Gastrocnemius medialis (tissue), 4 donors: ENCODE results near the gene SLC15A2.

ENCODE experiments used
- CTCF ChIP-seq, 5 experiments: fragments of 450-650 bp in 3 of 5; fragments of 200-600 bp in 2 of 5; sonication (generic) in 2 of 5; IDR thresholded peaks in 4 of 5; conservative IDR thresholded peaks in 1 of 5; 1 replicate in 4 of 5; 2 replicates in 1 of 5; pipeline ENCODE4 v1.5.1; 2016 to 2019; ENCODE audit warnings: antibody characterized with exemption in 5 of 5, mild to moderate bottlenecking in 3 of 5, moderate library complexity in 3 of 5
- POLR2A ChIP-seq, 2 donors: fragments of 450-650 bp; IDR thresholded peaks; one replicate each; pipeline ENCODE4 v1.6.1; 2017; ENCODE audit warnings: antibody characterized with exemption in 2 of 2, mild to moderate bottlenecking in 2 of 2, moderate library complexity in 2 of 2

GRCh38 chr3:121958801-121959200, 64.6 kb downstream of the SLC15A2 start:
- TF ChIP-seq POLR2A (IDR thresholded peaks at IDR 0.05) (no peak), CTCF (IDR thresholded peaks at IDR 0.05 in 4 of 5, conservative IDR thresholded peaks at IDR 0.05 in 1 of 5) (no peak)
